Measurements from ENCODE around the gene UBE2I. TPM values are rescaled to one million over a fixed set of nuclear protein-coding genes. Genes with fewer than 3 reads are reported as not detected.

The UBE2I gene
- total RNA-seq, 1 donor from 2014 or later: 112 TPM

DNA sequence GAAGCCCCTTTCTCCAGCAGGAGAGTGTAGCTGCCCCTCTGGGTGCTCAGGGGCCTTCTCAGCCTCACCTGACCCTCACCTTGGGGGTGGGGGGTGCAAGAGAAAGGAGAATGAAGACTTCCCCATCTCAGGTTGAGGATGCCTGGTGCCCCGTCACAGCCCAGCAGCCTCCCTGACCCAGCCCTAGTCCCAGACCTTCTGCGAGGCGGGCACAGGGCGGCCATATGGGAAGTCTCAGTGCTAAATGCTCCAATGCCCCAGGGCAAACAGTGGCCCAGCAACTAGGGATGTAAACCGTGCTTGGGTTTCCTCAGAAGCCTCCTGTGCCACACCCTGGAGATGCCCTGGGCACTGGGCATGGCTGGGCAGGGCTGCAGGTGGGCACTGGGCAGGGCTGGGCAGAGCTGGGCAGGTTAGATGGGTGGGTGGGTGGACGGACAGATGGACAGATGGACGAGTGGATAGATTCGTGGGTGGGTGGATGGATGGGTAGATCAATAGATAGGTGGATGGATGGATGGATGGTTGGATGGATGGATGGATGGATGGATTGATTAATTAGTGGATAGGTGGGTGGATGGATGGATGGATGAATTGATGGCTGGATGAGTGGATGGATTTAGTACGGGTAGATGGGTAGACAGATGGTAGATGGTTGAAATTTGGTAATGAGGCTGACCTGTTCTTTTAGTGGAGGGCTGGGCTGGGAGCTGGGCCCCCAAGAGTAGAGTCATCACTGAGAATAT, 36.8 kb upstream of the UBE2I start:
- no peak overlapping the region for H3K4me3 ChIP-seq (ENCODE audit: low read depth, low read length)
- no peak for DNase-seq (ENCODE audit: low read depth)
- TF ChIP-seq, protein P1, sequence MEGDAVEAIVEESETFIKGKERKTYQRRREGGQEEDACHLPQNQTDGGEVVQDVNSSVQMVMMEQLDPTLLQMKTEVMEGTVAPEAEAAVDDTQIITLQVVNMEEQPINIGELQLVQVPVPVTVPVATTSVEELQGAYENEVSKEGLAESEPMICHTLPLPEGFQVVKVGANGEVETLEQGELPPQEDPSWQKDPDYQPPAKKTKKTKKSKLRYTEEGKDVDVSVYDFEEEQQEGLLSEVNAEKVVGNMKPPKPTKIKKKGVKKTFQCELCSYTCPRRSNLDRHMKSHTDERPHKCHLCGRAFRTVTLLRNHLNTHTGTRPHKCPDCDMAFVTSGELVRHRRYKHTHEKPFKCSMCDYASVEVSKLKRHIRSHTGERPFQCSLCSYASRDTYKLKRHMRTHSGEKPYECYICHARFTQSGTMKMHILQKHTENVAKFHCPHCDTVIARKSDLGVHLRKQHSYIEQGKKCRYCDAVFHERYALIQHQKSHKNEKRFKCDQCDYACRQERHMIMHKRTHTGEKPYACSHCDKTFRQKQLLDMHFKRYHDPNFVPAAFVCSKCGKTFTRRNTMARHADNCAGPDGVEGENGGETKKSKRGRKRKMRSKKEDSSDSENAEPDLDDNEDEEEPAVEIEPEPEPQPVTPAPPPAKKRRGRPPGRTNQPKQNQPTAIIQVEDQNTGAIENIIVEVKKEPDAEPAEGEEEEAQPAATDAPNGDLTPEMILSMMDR (conservative IDR thresholded peaks at IDR 0.05; ENCODE audit: low read depth, low read length): no peak

DNA sequence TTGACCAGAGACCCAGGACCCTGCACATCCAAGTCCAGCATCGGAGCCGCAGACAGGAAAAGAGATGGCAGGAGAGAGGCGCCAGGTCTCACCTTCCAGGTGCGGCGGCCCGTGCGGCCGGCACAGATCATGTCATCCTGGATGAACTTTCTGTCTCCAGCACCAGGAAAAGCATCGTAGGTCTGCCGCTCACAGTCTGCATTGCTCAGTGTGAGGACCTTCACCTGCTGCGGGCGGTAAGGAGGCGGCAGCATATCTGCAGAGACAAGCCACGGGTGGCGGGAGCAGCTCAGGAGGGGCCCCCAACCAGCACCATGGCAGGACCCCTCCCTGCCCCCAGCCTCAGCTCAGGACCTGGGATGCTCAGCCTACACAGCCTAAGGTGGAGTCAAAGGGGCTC, 35.6 kb upstream of the UBE2I start:
- TF ChIP-seq, protein P1 (conservative IDR thresholded peaks at IDR 0.05; ENCODE audit: low read depth, low read length): no peak
- H3K4me3 ChIP-seq (ENCODE audit: low read depth, low read length): no peak overlapping the region
- DNase-seq (ENCODE audit: low read depth): no peak

DNA sequence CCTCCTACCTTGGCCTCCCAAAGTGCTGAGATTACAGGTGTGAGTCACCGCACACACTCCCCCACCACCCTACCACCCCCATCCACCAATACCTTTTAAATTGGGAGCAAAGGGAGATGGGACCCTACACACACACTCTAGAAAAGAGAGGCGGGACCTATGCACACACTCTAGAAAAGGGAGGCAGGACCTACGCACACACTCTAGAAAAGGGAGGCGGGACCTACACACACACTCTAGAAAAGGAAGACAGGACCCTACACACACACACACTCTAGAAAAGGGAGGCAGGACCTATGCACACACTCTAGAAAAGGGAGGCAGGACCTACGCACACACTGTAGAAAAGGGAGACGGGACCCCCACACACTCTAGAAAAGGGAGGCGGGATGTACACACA, 34.7 kb upstream of the UBE2I start:
- DNase-seq (ENCODE audit: low read depth): no peak
- no peak overlapping the region for H3K4me3 ChIP-seq (ENCODE audit: low read depth, low read length)
- TF ChIP-seq, protein P1 (conservative IDR thresholded peaks at IDR 0.05; ENCODE audit: low read depth, low read length): no peak

DNA sequence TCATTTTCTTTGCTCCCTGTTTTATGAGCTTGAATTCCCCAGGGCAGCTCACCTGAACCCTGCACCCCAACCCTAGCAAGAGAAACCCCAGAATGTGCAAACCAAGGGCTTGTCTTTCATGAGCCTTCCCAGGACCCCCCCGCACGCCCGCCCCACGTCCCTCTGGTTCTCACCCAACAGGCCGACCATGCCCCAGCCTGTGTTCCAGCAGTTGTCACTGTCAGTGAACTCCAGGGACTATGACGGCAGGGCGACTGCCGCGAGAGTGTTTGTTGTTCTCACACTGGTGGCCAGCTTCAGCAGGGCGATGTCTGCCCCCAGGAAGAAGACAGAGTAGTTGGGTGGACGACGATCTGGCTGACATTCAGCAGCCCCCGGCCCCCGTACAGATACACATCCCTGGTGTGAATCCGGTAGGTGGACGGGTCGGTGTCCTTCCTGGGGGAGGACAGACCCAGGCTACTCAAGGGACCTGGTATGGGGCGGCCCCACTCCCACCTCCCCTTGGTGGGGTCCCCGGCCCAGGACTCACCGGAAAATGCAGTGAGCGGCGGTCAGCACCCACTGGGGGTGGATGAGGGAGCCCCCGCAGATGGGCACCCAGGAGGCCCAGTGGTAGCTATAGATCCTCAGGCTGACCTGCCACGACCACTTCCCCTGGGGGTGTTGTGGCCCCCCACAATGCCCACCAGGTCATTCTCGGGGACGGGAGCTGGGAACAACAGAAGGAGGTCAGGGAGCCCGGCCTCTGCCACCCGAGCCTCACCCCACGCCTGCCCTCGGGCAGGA, 33.5 kb upstream of the UBE2I start:
- TF ChIP-seq, protein P1 (conservative IDR thresholded peaks at IDR 0.05; ENCODE audit: low read depth, low read length): no peak
- H3K4me3 ChIP-seq (ENCODE audit: low read depth, low read length): no peak overlapping the region
- DNase-seq (ENCODE audit: low read depth): no peak

DNA sequence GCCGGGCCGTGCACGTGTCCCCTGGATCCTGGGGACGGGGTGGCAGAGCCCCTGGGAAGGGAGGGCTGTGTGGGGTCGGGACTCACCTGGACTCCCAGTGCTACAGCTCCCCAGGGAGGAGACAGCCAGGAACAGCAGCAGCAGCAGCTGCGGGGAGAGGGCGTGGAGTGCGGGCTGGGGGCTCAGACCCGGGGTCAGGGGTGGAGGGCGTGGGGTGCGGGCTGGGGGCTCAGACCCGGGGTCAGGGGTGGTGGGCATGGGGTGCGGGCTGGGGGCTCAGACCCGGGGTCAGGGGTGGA, 32.9 kb upstream of the UBE2I start:
- TF ChIP-seq, protein P1 (conservative IDR thresholded peaks at IDR 0.05; ENCODE audit: low read depth, low read length): no peak
- no peak overlapping the region for H3K4me3 ChIP-seq (ENCODE audit: low read depth, low read length)
- no peak for DNase-seq (ENCODE audit: low read depth)

DNA sequence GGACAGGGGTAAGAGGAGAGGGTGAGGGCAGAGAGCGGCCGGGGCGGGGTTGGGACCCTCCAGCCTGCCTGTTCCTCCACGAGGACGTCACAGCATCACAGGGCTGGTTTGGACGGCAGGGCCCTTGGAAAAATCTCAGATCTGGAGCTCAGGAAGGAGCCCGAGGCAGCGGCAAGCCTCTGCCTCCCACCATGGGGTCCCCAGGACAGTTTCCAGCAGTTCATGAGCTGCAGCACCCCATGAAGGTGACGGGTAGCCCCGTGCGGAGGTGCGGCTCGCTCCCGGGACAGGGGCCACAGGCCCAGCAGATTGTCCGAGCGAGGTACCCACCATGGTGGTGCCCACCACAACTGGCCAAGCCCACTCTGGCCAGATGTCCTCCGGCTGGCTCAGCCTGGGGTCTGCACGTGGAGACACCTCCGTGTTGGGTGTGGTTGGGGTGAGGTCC, 32.3 kb upstream of the UBE2I start:
- H3K4me3 ChIP-seq (ENCODE audit: low read depth, low read length): no peak overlapping the region
- DNase-seq (ENCODE audit: low read depth): no peak
- TF ChIP-seq, protein P1 (conservative IDR thresholded peaks at IDR 0.05; ENCODE audit: low read depth, low read length): no peak
